ENCODE data around the gene ZNF263. TPM values are rescaled to one million over a fixed set of nuclear protein-coding genes. Genes with fewer than 3 reads are reported as not detected.
"Not testable (repeated sequence)": the region's sequence is repeated elsewhere in the genome, so short reads cannot be mapped to it uniquely, and the experiment has no call there.

The ZNF263 gene
- total RNA-seq, 2 experiments from 2014 or later, result 21.5 to 25.6 TPM

- Mint-ChIP-seq H3K4me3 (no peak overlapping the region), H3K27ac (no peak overlapping the region), H3K27me3 (peaks cover 10% of the 10 kb centered on the region), H3K36me3 (no peaks in the 10 kb centered on the region), H3K4me1 (no peaks in the 10 kb centered on the region), H3K9me3 (ENCODE audit: low read depth) (peaks cover 2% of the 10 kb centered on the region)
- no peak for DNase-seq
- no peak for ATAC-seq
- CTCF ChIA-PET, result no interaction called here
Observed at GRCh38 chr16:3254309-3254708, 29.0 kb upstream of the ZNF263 start.

DNA sequence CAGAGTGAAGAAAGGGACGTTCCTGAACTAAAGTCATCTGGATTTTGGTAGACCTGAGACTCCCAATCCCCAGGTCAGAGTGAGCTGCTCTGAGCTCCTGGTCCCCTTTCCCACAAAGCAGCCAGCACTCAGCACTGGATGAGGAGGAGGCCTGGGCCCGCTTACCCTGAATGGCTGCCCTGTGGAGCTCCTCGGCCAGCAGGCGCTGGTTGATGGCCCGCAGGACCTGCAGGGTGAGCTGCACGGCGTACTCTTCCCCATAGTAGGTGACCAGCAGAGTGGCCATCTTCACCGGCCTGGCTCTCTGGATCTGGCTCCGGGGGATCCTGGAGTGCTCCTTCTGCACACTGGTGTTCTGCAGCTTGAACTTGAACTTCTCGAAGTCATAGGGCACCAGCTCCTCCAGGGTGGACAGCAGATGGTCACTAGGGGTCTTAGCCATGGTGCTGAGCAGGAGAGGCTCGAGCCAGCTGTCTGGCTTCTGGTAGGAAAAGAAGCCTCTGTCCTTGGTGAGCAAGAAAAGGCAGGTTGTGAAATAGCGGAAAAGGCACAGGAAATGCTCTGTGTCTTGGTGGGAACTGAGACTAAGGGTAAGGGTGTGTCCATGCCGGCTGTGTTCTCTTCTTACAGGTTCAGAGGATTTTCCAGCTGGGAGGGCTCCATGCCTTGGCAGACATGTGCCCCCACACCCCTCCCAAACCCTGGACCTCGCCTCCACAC is 27.0 kb upstream of the ZNF263 start, which contains the start of gene MEFV:
Gene MEFV, minus strand, starts transcription at position 488 of the 720 bp plus-strand sequence. Its CDS starts 46 bp downstream, at position 442.
- H3K4me3 Mint-ChIP-seq, result no peak within 1 kb of the TSS
- no peaks in the 10 kb centered on the region for H3K9me3 Mint-ChIP-seq (ENCODE audit: low read depth)
- CTCF ChIA-PET, result no interaction called here
- no peaks in the 10 kb centered on the region for H3K4me1 Mint-ChIP-seq
- DNase-seq, result no peak
- no peak for ATAC-seq
- H3K27ac Mint-ChIP-seq, result no peak within 1 kb of the TSS
- peaks cover 7% of the 10 kb centered on the region for H3K27me3 Mint-ChIP-seq
- no peaks in the 10 kb centered on the region for H3K36me3 Mint-ChIP-seq

DNA sequence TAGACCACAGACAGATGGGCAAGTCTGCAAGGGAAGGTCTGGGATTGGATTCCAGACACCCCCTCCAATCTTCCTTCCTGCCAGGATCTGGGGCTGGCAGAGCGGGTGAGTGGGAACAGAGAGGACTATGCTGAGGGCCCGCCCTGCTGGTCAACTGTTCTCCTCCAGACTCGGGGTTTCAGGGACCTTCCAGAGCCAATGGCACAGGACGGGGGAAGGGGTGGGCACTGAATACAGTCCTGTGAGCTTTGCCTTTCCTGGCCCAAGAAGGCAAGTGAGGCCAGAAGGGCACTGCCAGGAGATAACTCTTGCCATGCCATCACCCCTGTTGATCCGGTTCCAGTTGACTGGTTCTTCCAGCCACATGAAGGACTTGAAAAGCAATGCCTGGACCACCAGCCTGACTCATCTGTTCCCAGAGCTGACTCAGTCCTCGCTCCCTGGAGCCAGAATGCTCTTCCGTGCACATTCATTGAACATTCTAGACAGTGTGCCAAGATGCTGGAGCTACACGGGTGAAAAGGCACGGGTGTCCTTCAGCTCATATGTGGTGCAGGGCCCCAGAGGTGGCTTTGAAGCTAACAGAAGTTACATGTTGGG is 26.3 kb upstream of the ZNF263 start:
- Mint-ChIP-seq H3K9me3 (ENCODE audit: low read depth) (no peaks in the 10 kb centered on the region), H3K36me3 (peaks cover 2% of the 10 kb centered on the region), H3K4me3 (no peak overlapping the region), H3K27me3 (peaks cover 3% of the 10 kb centered on the region), H3K4me1 (peaks cover 2% of the 10 kb centered on the region), H3K27ac (no peak overlapping the region)
- CTCF ChIA-PET, result no interaction called here
- DNase-seq (no peak), ATAC-seq (no peak)

DNA sequence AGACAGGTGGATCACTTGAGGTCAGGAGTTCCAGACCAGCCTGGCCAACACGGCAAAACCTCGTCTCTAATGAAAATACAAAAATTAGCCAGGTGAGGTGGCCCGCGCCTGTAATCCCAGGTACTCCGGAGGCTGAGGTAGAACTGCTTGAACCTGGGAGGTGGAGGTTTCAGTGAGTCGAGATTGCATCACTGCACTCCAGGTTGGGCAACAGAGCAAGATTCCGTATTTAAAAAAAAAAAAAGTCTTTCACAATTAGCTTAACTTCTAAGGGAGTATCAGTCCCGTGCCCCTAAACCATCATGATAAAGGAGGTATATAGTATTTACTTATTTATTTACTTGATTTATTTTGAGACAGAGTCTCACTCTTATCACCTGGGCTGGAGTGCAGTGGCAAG is 23.5 kb upstream of the ZNF263 start:
- DNase-seq (no peak), ATAC-seq (no peak)
- peaks cover 20% of the 10 kb centered on the region for H3K4me1 Mint-ChIP-seq
- peaks cover 11% of the 10 kb centered on the region for H3K36me3 Mint-ChIP-seq
- no peaks in the 10 kb centered on the region for H3K9me3 Mint-ChIP-seq (ENCODE audit: low read depth)
- H3K4me3 Mint-ChIP-seq, result no peak overlapping the region
- no peak overlapping the region for H3K27ac Mint-ChIP-seq
- H3K27me3 Mint-ChIP-seq, result peaks cover 3% of the 10 kb centered on the region
- CTCF ChIA-PET, result no interaction called here

- CTCF ChIA-PET, result interaction anchor here (0.6 to 5.6 kb wide), 2 partner anchors 21 to 148 kb away, joined by 3 to 44 read pairs; partner anchors contain the start of gene ZNF263
- Mint-ChIP-seq H3K27ac (peak overlapping the region; percentile 79), H3K4me1 (peaks cover 31% of the 10 kb centered on the region), H3K36me3 (peaks cover 28% of the 10 kb centered on the region), H3K27me3 (peaks cover 3% of the 10 kb centered on the region), H3K9me3 (ENCODE audit: low read depth) (no peaks in the 10 kb centered on the region), H3K4me3 (peak overlapping the region; percentile 87)
- ATAC-seq (no peak), DNase-seq (no peak)
Observed at GRCh38 chr16:3262517-3262916, 20.8 kb upstream of the ZNF263 start.

DNA sequence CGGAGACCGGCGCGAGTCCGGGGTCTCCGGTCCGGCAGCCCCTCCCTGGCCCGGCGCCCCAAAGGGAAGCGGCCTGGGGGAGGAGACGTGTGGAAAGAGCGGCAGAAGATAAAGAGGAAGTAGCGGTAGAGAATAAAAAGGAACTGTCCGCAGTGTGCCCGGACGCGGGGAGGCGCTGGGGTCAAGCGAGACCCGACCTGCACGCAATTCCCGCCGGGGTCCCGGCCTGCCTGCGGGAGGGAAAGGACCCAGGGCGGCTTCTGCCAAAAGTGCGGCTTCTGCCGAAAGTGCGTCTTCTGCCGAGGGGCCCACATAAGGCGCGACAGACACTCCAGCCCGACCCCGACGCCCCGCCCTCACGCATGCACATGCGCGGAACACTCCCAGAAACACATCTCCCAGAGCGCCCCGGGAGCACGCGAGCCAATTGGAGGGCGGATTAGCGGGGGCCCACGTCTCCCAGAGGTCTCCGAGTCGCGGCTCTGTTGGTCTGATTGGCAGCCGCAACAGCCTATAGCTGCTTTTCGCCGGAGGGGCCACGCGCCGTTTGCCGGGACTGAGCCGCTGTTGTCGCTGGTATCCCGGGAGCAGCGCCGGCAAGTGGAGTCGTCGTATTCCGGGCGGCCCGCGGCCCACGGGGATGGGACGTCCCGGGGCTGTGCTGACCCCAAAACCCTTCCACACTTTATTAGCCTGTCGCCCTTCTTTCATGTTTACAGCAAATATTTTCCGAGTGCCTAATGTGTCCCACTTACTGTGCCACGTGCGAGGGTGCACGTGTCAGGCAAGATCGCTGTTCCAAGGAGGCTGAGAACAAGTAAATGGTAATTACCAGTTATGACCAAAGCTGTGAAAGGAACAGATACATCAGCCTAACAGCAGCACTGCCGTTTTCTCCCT is 18.9 kb upstream of the ZNF263 start:
- Mint-ChIP-seq H3K4me3 (peak overlapping the region; percentile 87), H3K27me3 (no peaks in the 10 kb centered on the region), H3K9me3 (ENCODE audit: low read depth) (peaks cover 3% of the 10 kb centered on the region), H3K36me3 (peaks cover 42% of the 10 kb centered on the region), H3K27ac (peak overlapping the region; percentile 98), H3K4me1 (peaks cover 31% of the 10 kb centered on the region)
- peak; percentile 92 for ATAC-seq
- CTCF ChIA-PET, result interaction anchor here (1.0 to 5.6 kb wide), 5 partner anchors 19 to 257 kb away, joined by 3 to 44 read pairs (median 3); partner anchors contain the start of genes ZNF174, ZNF263 and ZSCAN32
- DNase-seq, result peak; percentile 99

GRCh38 chr16:3266873-3267537 is 16.3 kb upstream of the ZNF263 start:
- peaks cover 4% of the 10 kb centered on the region for H3K9me3 Mint-ChIP-seq (ENCODE audit: low read depth)
- no peak for DNase-seq

GRCh38 chr16:3268294-3268693 is 15.0 kb upstream of the ZNF263 start:
- no peak for ATAC-seq
- H3K27me3 Mint-ChIP-seq, result no peaks in the 10 kb centered on the region
- peaks cover 4% of the 10 kb centered on the region for H3K9me3 Mint-ChIP-seq (ENCODE audit: low read depth)
- no peak overlapping the region for H3K27ac Mint-ChIP-seq
- CTCF ChIA-PET, result no interaction called here
- H3K4me1 Mint-ChIP-seq, result peaks cover 19% of the 10 kb centered on the region
- no peak overlapping the region for H3K4me3 Mint-ChIP-seq
- DNase-seq, result no peak
- peaks cover 41% of the 10 kb centered on the region for H3K36me3 Mint-ChIP-seq

More at GRCh38 chr16:3266873-3267537, 16.3 kb upstream of the ZNF263 start:
- H3K27ac Mint-ChIP-seq, result no peak overlapping the region
- no peak for ATAC-seq
- no peak overlapping the region for H3K4me3 Mint-ChIP-seq
- H3K4me1 Mint-ChIP-seq, result peaks cover 28% of the 10 kb centered on the region
- CTCF ChIA-PET, result interaction anchor here (0.6 to 5.6 kb wide), 10 partner anchors 10 to 233 kb away, joined by 3 to 44 read pairs (median 5); partner anchors contain the start of genes CLUAP1, ZNF174, ZNF263 and ZSCAN32
- no peaks in the 10 kb centered on the region for H3K27me3 Mint-ChIP-seq
- peaks cover 43% of the 10 kb centered on the region for H3K36me3 Mint-ChIP-seq

GRCh38 chr16:3270718-3271117 is 12.6 kb upstream of the ZNF263 start:
- H3K4me1 Mint-ChIP-seq, CTCF ChIA-PET: not testable (repeated sequence)

DNA sequence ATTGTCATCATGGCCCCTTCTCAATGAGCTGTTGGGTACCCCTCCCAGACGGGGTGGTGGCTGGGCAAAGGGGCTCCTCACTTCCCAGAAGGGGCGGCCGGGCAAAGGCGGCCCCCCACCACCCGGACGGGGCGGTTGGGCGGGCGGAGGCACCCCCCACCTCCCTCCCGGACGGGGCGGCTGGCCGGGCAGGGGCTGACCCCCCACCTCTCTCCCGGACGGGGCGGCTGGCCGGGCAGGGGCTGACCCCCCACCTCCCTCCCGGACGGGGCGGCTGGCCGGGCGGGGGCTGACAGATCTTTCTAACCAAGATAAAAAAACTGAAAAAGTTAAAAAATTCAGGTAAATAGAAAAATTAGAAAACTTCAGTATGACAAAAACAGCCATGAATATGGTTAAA is 12.0 kb upstream of the ZNF263 start:
- H3K9me3 Mint-ChIP-seq (ENCODE audit: low read depth); H3K27ac Mint-ChIP-seq; H3K4me1 Mint-ChIP-seq; DNase-seq; H3K4me3 Mint-ChIP-seq; CTCF ChIA-PET; H3K27me3 Mint-ChIP-seq; ATAC-seq: not testable (repeated sequence)
- peaks cover 29% of the 10 kb centered on the region for H3K36me3 Mint-ChIP-seq

More at GRCh38 chr16:3270718-3271117, 12.6 kb upstream of the ZNF263 start:
- not testable (repeated sequence) for DNase-seq; H3K27me3 Mint-ChIP-seq; H3K27ac Mint-ChIP-seq; H3K9me3 Mint-ChIP-seq (ENCODE audit: low read depth); H3K4me3 Mint-ChIP-seq; ATAC-seq
- H3K36me3 Mint-ChIP-seq, result peaks cover 30% of the 10 kb centered on the region

- CTCF ChIA-PET, result no interaction called here
- no peak for DNase-seq
- H3K27ac Mint-ChIP-seq, result no peak overlapping the region
Observed at GRCh38 chr16:3274490-3274889, 8.8 kb upstream of the ZNF263 start.

GRCh38 chr16:3274947-3275346 is 8.3 kb upstream of the ZNF263 start:
- Mint-ChIP-seq H3K4me1 (no peaks in the 10 kb centered on the region), H3K9me3 (ENCODE audit: low read depth) (no peaks in the 10 kb centered on the region), H3K27me3 (peaks cover 27% of the 10 kb centered on the region), H3K36me3 (peaks cover 3% of the 10 kb centered on the region), H3K27ac (no peak overlapping the region), H3K4me3 (no peak overlapping the region)
- no peak for DNase-seq
- CTCF ChIA-PET, result no interaction called here
- no peak for ATAC-seq

More at GRCh38 chr16:3274490-3274889, 8.8 kb upstream of the ZNF263 start:
- Mint-ChIP-seq H3K27me3 (peaks cover 27% of the 10 kb centered on the region), H3K36me3 (peaks cover 6% of the 10 kb centered on the region), H3K4me3 (no peak overlapping the region), H3K9me3 (ENCODE audit: low read depth) (no peaks in the 10 kb centered on the region), H3K4me1 (no peaks in the 10 kb centered on the region)
- ATAC-seq, result no peak

DNA sequence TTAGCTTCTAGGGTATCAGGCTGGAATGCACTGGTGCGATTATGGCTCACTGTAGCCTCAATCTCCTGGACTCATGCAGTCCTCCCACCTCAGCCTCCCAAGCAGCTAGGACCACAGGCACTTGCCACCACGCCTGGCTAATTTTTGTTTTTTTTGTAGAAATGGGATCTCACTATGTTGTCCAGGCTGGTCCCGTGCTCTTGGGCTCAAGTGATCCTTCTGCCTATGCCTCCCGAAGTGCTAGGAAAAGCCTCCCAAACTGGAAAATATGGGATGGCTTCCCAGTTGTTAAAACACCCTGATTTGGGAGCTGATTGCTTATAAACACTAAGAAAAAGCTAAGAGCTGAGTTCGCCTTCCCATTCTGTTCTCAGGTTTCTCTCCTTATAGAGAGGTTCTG is 6.6 kb upstream of the ZNF263 start:
- Mint-ChIP-seq H3K9me3 (ENCODE audit: low read depth) (peaks cover 3% of the 10 kb centered on the region), H3K4me1 (peaks cover 4% of the 10 kb centered on the region)
- CTCF ChIA-PET, result interaction anchor here (0.6 to 1.5 kb wide), 2 partner anchors 10 to 29 kb away, joined by 4 to 8 read pairs; no protein-coding TSS in a partner anchor

More for the DNA sequence above, 6.6 kb upstream of the ZNF263 start:
- H3K27ac Mint-ChIP-seq, result no peak overlapping the region
- peaks cover 33% of the 10 kb centered on the region for H3K27me3 Mint-ChIP-seq
- DNase-seq (no peak), ATAC-seq (no peak)
- H3K36me3 Mint-ChIP-seq, result peaks cover 3% of the 10 kb centered on the region
- no peak overlapping the region for H3K4me3 Mint-ChIP-seq

All from activated CD8-positive, alpha-beta memory T cell treated with anti-CD3 and anti-CD28 coated beads, Interleukin-2, amount 10 ng/mL, durations not matched to agents 7 days and 5 days (primary cell).